ENCODE measurements around the gene TMIGD3. TPM values are rescaled to one million over a fixed set of nuclear protein-coding genes. Genes with fewer than 3 reads are reported as not detected.

TMIGD3 gene
- total RNA-seq, 1 experiment from 2014 or later: not detected

GRCh38 chr1:111484391-111485026 is 18.9 kb downstream of the TMIGD3 start:
- H3K9me2 ChIP-seq (replicated peaks; ENCODE audit: low read length): no peaks in the 10 kb centered on the region
- no TSS peak for BruUV-seq (replicated peaks)
- DNase-seq (no peak), ATAC-seq (no peak)
- POLR2A ChIA-PET (ENCODE audit: unreplicated experiment): no interaction called here
- H3K4me3 ChIP-seq (ENCODE audit: low read length): no peak overlapping the region
- intact Hi-C loops (cut with micrococcal nuclease): no loop called here
- no peak overlapping the region for H3K27ac ChIP-seq (ENCODE audit: low read length)
- no peaks in the 10 kb centered on the region for H3K36me3 ChIP-seq (ENCODE audit: low read depth, low read length)
- H3K4me2 ChIP-seq (ENCODE audit: low read length): no peak overlapping the region
- H3K9me3 ChIP-seq (ENCODE audit: low read length): no peaks in the 10 kb centered on the region
- H3F3A ChIP-seq (ENCODE audit: low read length, unreplicated experiment): no peaks in the 10 kb centered on the region
- no peak for TF ChIP-seq EZH2phosphoT487 (IDR thresholded peaks at IDR 0.05; ENCODE audit: borderline replicate concordance, low read length)
- H3K9ac ChIP-seq (ENCODE audit: low read length): no peak overlapping the region
- H3K27me3 ChIP-seq (ENCODE audit: low read length): no peaks in the 10 kb centered on the region
- no peaks in the 10 kb centered on the region for H4K20me1 ChIP-seq (ENCODE audit: low read length)
- CTCF ChIA-PET: no interaction called here
- peaks cover 9% of the 10 kb centered on the region for H3K4me1 ChIP-seq (ENCODE audit: insufficient read depth, low read length)
- H3K79me2 ChIP-seq (ENCODE audit: low read length): no peaks in the 10 kb centered on the region
- H2AFZ ChIP-seq (ENCODE audit: low read length): no peak overlapping the region

GRCh38 chr1:111483876-111484275 is 19.6 kb downstream of the TMIGD3 start:
- BruUV-seq (replicated peaks): no TSS peak
- Histone ChIP-seq H3K79me2 (ENCODE audit: low read length) (no peaks in the 10 kb centered on the region), H3K9me3 (ENCODE audit: low read length) (no peaks in the 10 kb centered on the region), H3K36me3 (ENCODE audit: low read depth, low read length) (no peaks in the 10 kb centered on the region), H2AFZ (ENCODE audit: low read length) (no peak overlapping the region), H3K9ac (ENCODE audit: low read length) (no peak overlapping the region), H3K27ac (ENCODE audit: low read length) (no peak overlapping the region), H4K20me1 (ENCODE audit: low read length) (no peaks in the 10 kb centered on the region), H3F3A (ENCODE audit: low read length, unreplicated experiment) (no peaks in the 10 kb centered on the region), H3K9me2 (replicated peaks; ENCODE audit: low read length) (no peaks in the 10 kb centered on the region), H3K27me3 (ENCODE audit: low read length) (no peaks in the 10 kb centered on the region), H3K4me3 (ENCODE audit: low read length) (no peak overlapping the region), H3K4me1 (ENCODE audit: insufficient read depth, low read length) (peaks cover 9% of the 10 kb centered on the region), H3K4me2 (ENCODE audit: low read length) (no peak overlapping the region)
- ChIA-PET POLR2A (ENCODE audit: unreplicated experiment) (no interaction called here), CTCF (no interaction called here)
- intact Hi-C loops (cut with micrococcal nuclease): no loop called here
- no peak for DNase-seq
- TF ChIP-seq CTCF (conservative IDR thresholded peaks at IDR 0.05; ENCODE audit: low read depth, low read length): no peak
- TF ChIP-seq EZH2phosphoT487 (IDR thresholded peaks at IDR 0.05; ENCODE audit: borderline replicate concordance, low read length): no peak
- no peak for TF ChIP-seq EZH2 (IDR thresholded peaks at IDR 0.05; ENCODE audit: low read length, unreplicated experiment)
- ATAC-seq: no peak

GRCh38 chr1:111483166-111483565 is 20.3 kb downstream of the TMIGD3 start:
- TF ChIP-seq CTCF (conservative IDR thresholded peaks at IDR 0.05; ENCODE audit: low read depth, low read length): no peak
- no peak for TF ChIP-seq EZH2phosphoT487 (IDR thresholded peaks at IDR 0.05; ENCODE audit: borderline replicate concordance, low read length)
- no peak for TF ChIP-seq EZH2 (IDR thresholded peaks at IDR 0.05; ENCODE audit: low read length, unreplicated experiment)
- no peak overlapping the region for H3K4me3 ChIP-seq (ENCODE audit: low read length)
- H3K4me2 ChIP-seq (ENCODE audit: low read length): no peak overlapping the region
- no peaks in the 10 kb centered on the region for H4K20me1 ChIP-seq (ENCODE audit: low read length)
- no peak overlapping the region for H2AFZ ChIP-seq (ENCODE audit: low read length)
- H3K9ac ChIP-seq (ENCODE audit: low read length): no peak overlapping the region
- no peaks in the 10 kb centered on the region for H3F3A ChIP-seq (ENCODE audit: low read length, unreplicated experiment)
- peak; percentile 52 for DNase-seq
- H3K27ac ChIP-seq (ENCODE audit: low read length): no peak overlapping the region
- ATAC-seq: peak; percentile 37
- H3K36me3 ChIP-seq (ENCODE audit: low read depth, low read length): no peaks in the 10 kb centered on the region
- intact Hi-C loops (cut with micrococcal nuclease): no loop called here
- no peaks in the 10 kb centered on the region for H3K79me2 ChIP-seq (ENCODE audit: low read length)
- no peaks in the 10 kb centered on the region for H3K9me2 ChIP-seq (replicated peaks; ENCODE audit: low read length)
- CTCF ChIA-PET: no interaction called here
- H3K9me3 ChIP-seq (ENCODE audit: low read length): no peaks in the 10 kb centered on the region
- POLR2A ChIA-PET (ENCODE audit: unreplicated experiment): no interaction called here
- BruUV-seq (replicated peaks): no TSS peak
- H3K4me1 ChIP-seq (ENCODE audit: insufficient read depth, low read length): peaks cover 9% of the 10 kb centered on the region
- no peaks in the 10 kb centered on the region for H3K27me3 ChIP-seq (ENCODE audit: low read length)

Data from PC-3 (cell line).